ENCODE measurements around the gene VPS13D.
"Not testable (repeated sequence)": the region's sequence is repeated elsewhere in the genome, so short reads cannot be mapped to it uniquely, and the experiment has no call there.

Gene VPS13D

GRCh38 chr1:12386130-12386529 lies 156.3 kb downstream of the VPS13D start:
- Histone ChIP-seq H2AK5ac (ENCODE audit: low read length, severe bottlenecking) (no peak overlapping the region), H2AFZ (ENCODE audit: low read depth, low read length) (no peak overlapping the region), H2BK120ac (ENCODE audit: low read depth, low read length) (no peak overlapping the region)

DNA sequence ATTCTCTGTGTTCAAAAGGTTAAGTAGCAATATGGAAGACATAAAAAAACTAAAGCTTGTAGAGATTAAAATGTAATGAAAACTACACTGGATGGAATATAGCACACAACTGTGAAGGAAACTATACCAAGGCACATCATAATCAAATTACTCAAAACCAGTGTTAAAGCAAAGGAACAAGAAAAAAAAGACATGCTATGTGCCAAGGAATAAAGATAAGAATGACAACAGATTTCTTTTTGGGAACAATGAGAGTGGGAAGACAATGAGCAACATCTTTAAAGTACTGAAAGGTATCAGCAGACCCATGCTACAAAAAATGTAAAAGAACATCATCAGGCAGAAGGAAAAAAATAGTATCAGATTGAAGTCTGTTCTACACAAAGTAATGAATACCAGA lies 157.8 kb downstream of the VPS13D start:
- no peak overlapping the region for H3K4me3 ChIP-seq (ENCODE audit: insufficient read depth in 1 of 2, low read depth in 1 of 2, low read length in 2 of 2)
- peaks cover 33 to 84% of the 10 kb centered on the region in 2 experiments for H3K36me3 ChIP-seq (ENCODE audit: control insufficient read depth in 1 of 2, insufficient read depth in 2 of 2, low read depth in 1 of 2, low read length in 2 of 2)
- H2AK5ac ChIP-seq (ENCODE audit: low read length, severe bottlenecking): no peak overlapping the region
- H3K4me1 ChIP-seq (ENCODE audit: control insufficient read depth, insufficient read depth, low read depth, low read length): no peaks in the 10 kb centered on the region
- H3K27me3 ChIP-seq (ENCODE audit: control insufficient read depth in 1 of 2, insufficient read depth in 1 of 2, low read length in 2 of 2): no peaks in the 10 kb centered on the region
- no peak overlapping the region for H2BK5ac ChIP-seq (ENCODE audit: low read depth, low read length, poor library complexity, severe bottlenecking)
- DNase-seq: peak; percentile 32
- H4K91ac ChIP-seq (ENCODE audit: low read length): no peak overlapping the region
- no peak overlapping the region for H2BK15ac ChIP-seq (ENCODE audit: low read depth, poor library complexity, severe bottlenecking)
- H3K9ac ChIP-seq (ENCODE audit: low read length): no peak overlapping the region
- no peak overlapping the region for H2AFZ ChIP-seq (ENCODE audit: low read depth, low read length)
- H4K8ac ChIP-seq (ENCODE audit: low read length): no peak overlapping the region
- H3K4me2 ChIP-seq (ENCODE audit: low read length, poor library complexity, severe bottlenecking): no peak overlapping the region
- H3K9me3 ChIP-seq (ENCODE audit: control insufficient read depth, low read length): peaks cover 51% of the 10 kb centered on the region
- H2BK12ac ChIP-seq (ENCODE audit: low read length in 2 of 2): no peak overlapping the region
- no peak overlapping the region for H3K14ac ChIP-seq (ENCODE audit: low read length in 2 of 2)
- no peak overlapping the region for H3K18ac ChIP-seq (ENCODE audit: low read depth in 1 of 2, low read length in 2 of 2)
- H3K23ac ChIP-seq (ENCODE audit: low read length in 2 of 2): no peak overlapping the region
- no peak overlapping the region for H2BK120ac ChIP-seq (ENCODE audit: low read depth, low read length)
- H3K27ac ChIP-seq (ENCODE audit: low read length, poor library complexity, severe bottlenecking): no peak overlapping the region
- no peak overlapping the region for H3K4ac ChIP-seq (ENCODE audit: low read depth in 1 of 2, low read length in 2 of 2)
- H3K79me1 ChIP-seq (replicated peaks; ENCODE audit: low read length, poor library complexity, severe bottlenecking): no peaks in the 10 kb centered on the region

More at GRCh38 chr1:12386130-12386529, 156.3 kb downstream of the VPS13D start:
- Histone ChIP-seq H3K27ac (ENCODE audit: low read length, poor library complexity, severe bottlenecking) (no peak overlapping the region), H3K79me1 (replicated peaks; ENCODE audit: low read length, poor library complexity, severe bottlenecking) (no peaks in the 10 kb centered on the region), H2BK5ac (ENCODE audit: low read depth, low read length, poor library complexity, severe bottlenecking) (no peak overlapping the region), H3K23ac (ENCODE audit: low read length in 2 of 2) (no peak overlapping the region), H3K4me2 (ENCODE audit: low read length, poor library complexity, severe bottlenecking) (no peak overlapping the region), H3K4ac (ENCODE audit: low read depth in 1 of 2, low read length in 2 of 2) (no peak overlapping the region), H4K8ac (ENCODE audit: low read length) (no peak overlapping the region), H3K27me3 (ENCODE audit: control insufficient read depth in 1 of 2, insufficient read depth in 1 of 2, low read length in 2 of 2) (no peaks in the 10 kb centered on the region), H3K36me3 (ENCODE audit: control insufficient read depth in 1 of 2, insufficient read depth in 2 of 2, low read depth in 1 of 2, low read length in 2 of 2) (peaks cover 25 to 88% of the 10 kb centered on the region in 2 experiments), H3K4me1 (ENCODE audit: control insufficient read depth, insufficient read depth, low read depth, low read length) (no peaks in the 10 kb centered on the region), H3K9ac (ENCODE audit: low read length) (no peak overlapping the region), H2BK15ac (ENCODE audit: low read depth, poor library complexity, severe bottlenecking) (no peak overlapping the region), H3K14ac (ENCODE audit: low read length in 2 of 2) (no peak overlapping the region), H4K91ac (ENCODE audit: low read length) (no peak overlapping the region), H2BK12ac (ENCODE audit: low read length in 2 of 2) (no peak overlapping the region), H3K4me3 (ENCODE audit: insufficient read depth in 1 of 2, low read depth in 1 of 2, low read length in 2 of 2) (no peak overlapping the region), H3K18ac (ENCODE audit: low read depth in 1 of 2, low read length in 2 of 2) (no peak overlapping the region), H3K9me3 (ENCODE audit: control insufficient read depth, low read length) (peaks cover 51% of the 10 kb centered on the region)
- no CpG with 5 or more reads among the region's 1 CpG for WGBS
- DNase-seq: no peak

DNA sequence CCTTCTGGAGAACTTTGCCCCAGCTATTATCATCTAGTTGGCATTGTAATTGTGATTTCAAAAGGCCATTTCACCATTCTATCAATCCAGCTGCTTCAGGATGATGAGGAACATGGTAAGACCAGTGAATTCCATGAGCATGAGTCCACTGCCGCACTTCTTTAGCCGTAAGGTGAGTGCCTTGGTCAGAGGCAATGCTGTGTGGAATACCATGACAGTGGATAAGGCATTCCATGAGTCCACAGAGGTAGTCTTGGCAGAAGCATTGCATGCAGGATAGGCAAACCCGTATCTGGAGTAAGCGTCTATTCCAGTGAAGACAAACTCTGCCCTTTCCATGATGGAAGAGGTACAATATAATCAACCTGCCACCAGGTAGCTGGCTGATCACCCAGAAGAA lies 160.5 kb downstream of the VPS13D start:
- not testable (repeated sequence) for H3K27ac ChIP-seq (ENCODE audit: low read length, poor library complexity, severe bottlenecking); H3K4me3 ChIP-seq (ENCODE audit: insufficient read depth in 1 of 2, low read depth in 1 of 2, low read length in 2 of 2); H3K4ac ChIP-seq (ENCODE audit: low read depth in 1 of 2, low read length in 2 of 2); H3K79me1 ChIP-seq (replicated peaks; ENCODE audit: low read length, poor library complexity, severe bottlenecking); H3K27me3 ChIP-seq (ENCODE audit: control insufficient read depth in 1 of 2, insufficient read depth in 1 of 2, low read length in 2 of 2); H2BK120ac ChIP-seq (ENCODE audit: low read depth, low read length); H2BK15ac ChIP-seq (ENCODE audit: low read depth, poor library complexity, severe bottlenecking); H3K9ac ChIP-seq (ENCODE audit: low read length); H4K8ac ChIP-seq (ENCODE audit: low read length); H2AK5ac ChIP-seq (ENCODE audit: low read length, severe bottlenecking); H3K18ac ChIP-seq (ENCODE audit: low read depth in 1 of 2, low read length in 2 of 2); H2AFZ ChIP-seq (ENCODE audit: low read depth, low read length); H3K4me2 ChIP-seq (ENCODE audit: low read length, poor library complexity, severe bottlenecking); H3K14ac ChIP-seq (ENCODE audit: low read length in 2 of 2); DNase-seq; H3K23ac ChIP-seq (ENCODE audit: low read length in 2 of 2); H4K91ac ChIP-seq (ENCODE audit: low read length); H2BK12ac ChIP-seq (ENCODE audit: low read length in 2 of 2); H3K4me1 ChIP-seq (ENCODE audit: control insufficient read depth, insufficient read depth, low read depth, low read length); H2BK5ac ChIP-seq (ENCODE audit: low read depth, low read length, poor library complexity, severe bottlenecking)
- Histone ChIP-seq H3K36me3 (ENCODE audit: control insufficient read depth in 1 of 2, insufficient read depth in 2 of 2, low read depth in 1 of 2, low read length in 2 of 2) (peaks cover 36 to 80% of the 10 kb centered on the region in 2 experiments), H3K9me3 (ENCODE audit: control insufficient read depth, low read length) (peaks cover 42% of the 10 kb centered on the region)
- WGBS: 100% methylated on average over 4 of the region's 4 CpGs

GRCh38 chr1:12397462-12398450 lies 167.9 kb downstream of the VPS13D start:
- Histone ChIP-seq H2BK5ac (ENCODE audit: low read depth, low read length, poor library complexity, severe bottlenecking) (no peak overlapping the region), H2AFZ (ENCODE audit: low read depth, low read length) (no peak overlapping the region), H3K4me1 (ENCODE audit: control insufficient read depth, insufficient read depth, low read depth, low read length) (no peaks in the 10 kb centered on the region), H3K23ac (ENCODE audit: low read length in 2 of 2) (no peak overlapping the region), H4K91ac (ENCODE audit: low read length) (no peak overlapping the region), H3K9ac (ENCODE audit: low read length) (no peak overlapping the region), H2AK5ac (ENCODE audit: low read length, severe bottlenecking) (no peak overlapping the region), H3K79me1 (replicated peaks; ENCODE audit: low read length, poor library complexity, severe bottlenecking) (no peaks in the 10 kb centered on the region), H3K27me3 (ENCODE audit: control insufficient read depth in 1 of 2, insufficient read depth in 1 of 2, low read length in 2 of 2) (no peaks in the 10 kb centered on the region), H4K8ac (ENCODE audit: low read length) (no peak overlapping the region), H2BK12ac (ENCODE audit: low read length in 2 of 2) (no peak overlapping the region), H3K14ac (ENCODE audit: low read length in 2 of 2) (no peak overlapping the region), H3K4me3 (ENCODE audit: insufficient read depth in 1 of 2, low read depth in 1 of 2, low read length in 2 of 2) (no peak overlapping the region), H3K27ac (ENCODE audit: low read length, poor library complexity, severe bottlenecking) (no peak overlapping the region), H3K9me3 (ENCODE audit: control insufficient read depth, low read length) (no peaks in the 10 kb centered on the region), H3K18ac (ENCODE audit: low read depth in 1 of 2, low read length in 2 of 2) (no peak overlapping the region), H3K4ac (ENCODE audit: low read depth in 1 of 2, low read length in 2 of 2) (no peak overlapping the region), H3K36me3 (ENCODE audit: control insufficient read depth in 1 of 2, insufficient read depth in 2 of 2, low read depth in 1 of 2, low read length in 2 of 2) (peaks cover 19 to 38% of the 10 kb centered on the region in 2 experiments), H2BK120ac (ENCODE audit: low read depth, low read length) (no peak overlapping the region), H2BK15ac (ENCODE audit: low read depth, poor library complexity, severe bottlenecking) (no peak overlapping the region), H3K4me2 (ENCODE audit: low read length, poor library complexity, severe bottlenecking) (no peak overlapping the region)
- 98% methylated on average over 4 of the region's 7 CpGs for WGBS
- no peak for DNase-seq

Measured in mesenchymal stem cell (in vitro differentiated cells and primary cell).